Hematopoietic multipotent progenitor cell (in vitro differentiated cells): ENCODE results near the gene NRCAM. TPM values are rescaled to one million over a fixed set of nuclear protein-coding genes. Genes with fewer than 3 reads are reported as not detected.

ENCODE experiments used
- DNase-seq, 3 donors: peaks; one replicate each; pipeline ENCODE4 v3.0.0-alpha.2; 2011 to 2015; ENCODE audit warnings: low read depth in 2 of 3, low spot score in 2 of 3
- total RNA-seq: library from RNA; depleted of rRNA; stranded (reverse); fragments of >200 nt; gene quantifications from one replicate; pipeline ENCODE4 v1.2.3, GENCODE V29; 2012

The NRCAM gene
- total RNA-seq, 1 donor: under 0.01 TPM

GRCh38 chr7:108227366-108227765 lies 228.9 kb downstream of the NRCAM start:
- no peak for DNase-seq

- no peak for DNase-seq
These were observed 229.4 kb downstream of the NRCAM start for GRCh38 chr7:108226816-108227299.

GRCh38 chr7:108225531-108226181 lies 230.6 kb downstream of the NRCAM start:
- DNase-seq: no peak

- DNase-seq: no peak
These were observed 231.8 kb downstream of the NRCAM start for GRCh38 chr7:108224387-108224786.

- DNase-seq: no peak
These were observed 233.9 kb downstream of the NRCAM start for GRCh38 chr7:108222236-108222892.

GRCh38 chr7:108211382-108212201 lies 244.6 kb downstream of the NRCAM start:
- peak in 2 of 3 donors; percentile 17 to 21 for DNase-seq

GRCh38 chr7:108210796-108211195 lies 245.4 kb downstream of the NRCAM start:
- DNase-seq: no peak

- no peak for DNase-seq
These were observed 250.9 kb downstream of the NRCAM start for GRCh38 chr7:108205311-108205710.

- no peak for DNase-seq
These were observed 251.9 kb downstream of the NRCAM start for GRCh38 chr7:108204281-108204796.

GRCh38 chr7:108203537-108203936 lies 252.7 kb downstream of the NRCAM start:
- peak in 2 of 3 donors; percentile 31 to 49 for DNase-seq

- DNase-seq: no peak
These were observed 253.5 kb downstream of the NRCAM start for GRCh38 chr7:108202743-108203142.

GRCh38 chr7:108201766-108202165 lies 254.5 kb downstream of the NRCAM start:
- no peak for DNase-seq

- DNase-seq: no peak
These were observed 255.9 kb downstream of the NRCAM start for GRCh38 chr7:108200326-108200725.

GRCh38 chr7:108197371-108198091 lies 258.7 kb downstream of the NRCAM start:
- DNase-seq: no peak

- DNase-seq: no peak
These were observed 260.2 kb downstream of the NRCAM start for GRCh38 chr7:108196004-108196403.

- no peak for DNase-seq
These were observed 262.4 kb downstream of the NRCAM start for GRCh38 chr7:108193594-108194498.

- DNase-seq: no peak
These were observed 265.3 kb downstream of the NRCAM start for GRCh38 chr7:108190891-108191290.

- no peak for DNase-seq
These were observed 266.4 kb downstream of the NRCAM start for GRCh38 chr7:108189733-108190388.

- DNase-seq: no peak
These were observed 267.5 kb downstream of the NRCAM start for GRCh38 chr7:108188724-108189123.
